Measurements from ENCODE around the gene BCAR1. TPM values are rescaled to one million over a fixed set of nuclear protein-coding genes. Genes with fewer than 3 reads are reported as not detected.
"Not testable (repeated sequence)": the region's sequence is repeated elsewhere in the genome, so short reads cannot be mapped to it uniquely, and the experiment has no call there.

Gene BCAR1
- total RNA-seq, 1 donor, result under 0.01 TPM

- DNase-seq (ENCODE audit: low read depth in 2 of 3, low spot score in 2 of 3), result no peak
Observed at GRCh38 chr16:75225678-75226515, 25.5 kb downstream of the BCAR1 start.

GRCh38 chr16:75225092-75225491 lies 26.3 kb downstream of the BCAR1 start:
- DNase-seq (ENCODE audit: low read depth in 2 of 3, low spot score in 2 of 3), result no peak

- DNase-seq (ENCODE audit: low read depth in 2 of 3, low spot score in 2 of 3), result no peak
Observed at GRCh38 chr16:75224306-75225082, 26.9 kb downstream of the BCAR1 start.

GRCh38 chr16:75223129-75223528 lies 28.3 kb downstream of the BCAR1 start:
- not testable (repeated sequence) for DNase-seq (ENCODE audit: low read depth in 2 of 3, low spot score in 2 of 3)

GRCh38 chr16:75222271-75222783 lies 29.1 kb downstream of the BCAR1 start:
- no peak for DNase-seq (ENCODE audit: low read depth in 2 of 3, low spot score in 2 of 3)

GRCh38 chr16:75219838-75220237 lies 31.6 kb downstream of the BCAR1 start:
- DNase-seq (ENCODE audit: low read depth in 2 of 3, low spot score in 2 of 3), result peak in 1 of 3 donors; percentile 19

- no peak for DNase-seq (ENCODE audit: low read depth in 2 of 3, low spot score in 2 of 3)
Observed at GRCh38 chr16:75219088-75219487, 32.3 kb downstream of the BCAR1 start.

GRCh38 chr16:75218256-75219076 lies 33.0 kb downstream of the BCAR1 start, which contains the start of gene CTRB1:
CTRB1 (plus strand) TSS chr16:75218988; CDS start chr16:75219008, 20 bp downstream.
- no peak for DNase-seq (ENCODE audit: low read depth in 2 of 3, low spot score in 2 of 3)

- no peak for DNase-seq (ENCODE audit: low read depth in 2 of 3, low spot score in 2 of 3)
Observed at GRCh38 chr16:75217389-75217851, 34.0 kb downstream of the BCAR1 start.

GRCh38 chr16:75216576-75216975 lies 34.8 kb downstream of the BCAR1 start:
- DNase-seq (ENCODE audit: low read depth in 2 of 3, low spot score in 2 of 3), result no peak

GRCh38 chr16:75216127-75216526 lies 35.3 kb downstream of the BCAR1 start:
- DNase-seq (ENCODE audit: low read depth in 2 of 3, low spot score in 2 of 3), result no peak

GRCh38 chr16:75211286-75211685 lies 40.1 kb downstream of the BCAR1 start:
- not testable (repeated sequence) for DNase-seq (ENCODE audit: low read depth in 2 of 3, low spot score in 2 of 3)

- DNase-seq (ENCODE audit: low read depth in 2 of 3, low spot score in 2 of 3), result no peak
Observed at GRCh38 chr16:75209944-75210343, 41.5 kb downstream of the BCAR1 start.

- not testable (repeated sequence) for DNase-seq (ENCODE audit: low read depth in 2 of 3, low spot score in 2 of 3)
Observed at GRCh38 chr16:75209514-75209913, 41.9 kb downstream of the BCAR1 start.

GRCh38 chr16:75208861-75209505 lies 42.4 kb downstream of the BCAR1 start:
- no peak for DNase-seq (ENCODE audit: low read depth in 2 of 3, low spot score in 2 of 3)

GRCh38 chr16:75208242-75208825 lies 43.1 kb downstream of the BCAR1 start:
- no peak for DNase-seq (ENCODE audit: low read depth in 2 of 3, low spot score in 2 of 3)

- DNase-seq (ENCODE audit: low read depth in 2 of 3, low spot score in 2 of 3), result no peak
Observed at GRCh38 chr16:75207831-75208230, 43.6 kb downstream of the BCAR1 start.

GRCh38 chr16:75206749-75207451 lies 44.5 kb downstream of the BCAR1 start, which contains the start of gene CTRB2:
CTRB2 (minus strand) TSS chr16:75207161; CDS start chr16:75207141, 20 bp downstream.
- DNase-seq (ENCODE audit: low read depth in 2 of 3, low spot score in 2 of 3), result no peak

Data from hematopoietic multipotent progenitor cell (in vitro differentiated cells).